Neural crest cell (in vitro differentiated cells): ENCODE data around the gene FRRS1. TPM values are rescaled to one million over a fixed set of nuclear protein-coding genes. Genes with fewer than 3 reads are reported as not detected.

Source experiments
- DNase-seq: peaks from one replicate; pipeline ENCODE4 v3.0.0; 2021; ENCODE audit warnings: low read depth, mixed read lengths, low spot score
- H3K27ac Mint-ChIP-seq: one replicate; pipeline ENCODE4 v1.8.0; 2021; ENCODE audit warnings: mild to moderate bottlenecking, mixed read lengths; ENCODE audit not compliant: unreplicated experiment
- H3K27me3 Mint-ChIP-seq: 2 replicates; pipeline ENCODE4 v1.8.0; 2021; ENCODE audit warnings: low read depth, mild to moderate bottlenecking, mixed read lengths
- H3K36me3 Mint-ChIP-seq: 2 replicates; pipeline ENCODE4 v1.8.0; 2021; ENCODE audit warnings: low read depth, mild to moderate bottlenecking, mixed read lengths
- H3K4me1 Mint-ChIP-seq: 2 replicates; pipeline ENCODE4 v1.8.0; 2021; ENCODE audit warnings: mixed read lengths
- H3K4me3 Mint-ChIP-seq: one replicate; pipeline ENCODE4 v1.8.0; 2021; ENCODE audit warnings: mild to moderate bottlenecking, mixed read lengths
- H3K9me3 Mint-ChIP-seq: 2 replicates; pipeline ENCODE4 v1.8.0; 2021; ENCODE audit warnings: mixed read lengths
- CTCF ChIP-seq: fragments of 200-600 bp; sonication (generic); conservative IDR thresholded peaks from 2 replicates; pipeline ENCODE4 v1.5.0; 2021; ENCODE audit warnings: antibody characterized with exemption, mild to moderate bottlenecking
- total RNA-seq: library from RNA; stranded (reverse); gene quantifications from 2 replicates; pipeline ENCODE4 v1.2.1, GENCODE V29; 2021

FRRS1 gene
- total RNA-seq, 1 donor from 2014 or later = 8.2 TPM

DNA sequence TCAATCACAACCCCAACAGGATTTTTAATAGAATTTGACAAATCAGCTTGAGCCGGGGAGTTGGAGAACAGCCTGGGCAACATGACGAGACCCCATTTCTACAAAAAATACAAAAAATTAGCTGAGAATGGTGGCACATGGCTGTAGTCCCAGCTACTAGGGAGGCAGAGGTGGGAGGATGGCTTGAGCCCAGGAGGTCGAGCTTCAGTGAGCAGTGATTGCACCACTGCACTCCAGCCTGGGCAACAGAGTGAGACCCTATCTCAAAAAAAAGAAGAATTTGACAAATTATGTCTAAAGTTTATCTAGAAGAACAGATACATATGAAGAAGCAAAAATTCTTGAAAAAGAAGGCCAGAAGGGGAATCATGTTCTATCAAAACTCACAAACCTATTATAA lies 43.2 kb downstream of the FRRS1 start:
- no peak for TF ChIP-seq CTCF
- Mint-ChIP-seq H3K4me1 (peaks cover 3% of the 10 kb centered on the region), H3K9me3 (no peaks in the 10 kb centered on the region), H3K36me3 (no peaks in the 10 kb centered on the region), H3K27me3 (no peaks in the 10 kb centered on the region), H3K27ac (no peak overlapping the region), H3K4me3 (no peak overlapping the region)
- DNase-seq = no peak

DNA sequence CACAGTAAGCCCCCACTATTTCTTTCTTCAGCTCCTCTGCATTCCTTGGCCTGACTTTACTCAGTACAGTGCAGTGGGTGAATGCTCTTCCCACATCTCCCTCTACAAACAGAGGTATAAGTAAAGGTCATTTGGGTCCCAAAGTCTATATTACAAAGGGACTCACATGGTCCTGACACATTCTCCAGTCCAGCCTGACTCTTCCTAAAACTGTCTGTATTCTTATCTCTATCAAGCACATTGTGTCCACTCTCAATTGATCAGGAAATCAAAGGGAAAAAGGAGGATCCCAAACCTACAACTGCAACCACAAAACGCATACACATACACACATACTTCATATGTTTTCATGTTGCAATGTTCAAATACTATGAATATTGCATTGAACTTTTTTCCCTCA lies 49.4 kb downstream of the FRRS1 start:
- no peak for DNase-seq
- Mint-ChIP-seq H3K4me1 (no peaks in the 10 kb centered on the region), H3K27ac (no peak overlapping the region), H3K9me3 (no peaks in the 10 kb centered on the region), H3K27me3 (no peaks in the 10 kb centered on the region), H3K36me3 (peaks cover 8% of the 10 kb centered on the region), H3K4me3 (no peak overlapping the region)
- no peak for TF ChIP-seq CTCF

- no peak overlapping the region for H3K27ac Mint-ChIP-seq
- DNase-seq = no peak
- no peak overlapping the region for H3K4me3 Mint-ChIP-seq
- H3K4me1 Mint-ChIP-seq = no peaks in the 10 kb centered on the region
- peaks cover 12% of the 10 kb centered on the region for H3K36me3 Mint-ChIP-seq
- no peaks in the 10 kb centered on the region for H3K27me3 Mint-ChIP-seq
- H3K9me3 Mint-ChIP-seq = no peaks in the 10 kb centered on the region
- TF ChIP-seq CTCF = no peak
Observed at GRCh38 chr1:99713006-99713405, 53.4 kb downstream of the FRRS1 start.

DNA sequence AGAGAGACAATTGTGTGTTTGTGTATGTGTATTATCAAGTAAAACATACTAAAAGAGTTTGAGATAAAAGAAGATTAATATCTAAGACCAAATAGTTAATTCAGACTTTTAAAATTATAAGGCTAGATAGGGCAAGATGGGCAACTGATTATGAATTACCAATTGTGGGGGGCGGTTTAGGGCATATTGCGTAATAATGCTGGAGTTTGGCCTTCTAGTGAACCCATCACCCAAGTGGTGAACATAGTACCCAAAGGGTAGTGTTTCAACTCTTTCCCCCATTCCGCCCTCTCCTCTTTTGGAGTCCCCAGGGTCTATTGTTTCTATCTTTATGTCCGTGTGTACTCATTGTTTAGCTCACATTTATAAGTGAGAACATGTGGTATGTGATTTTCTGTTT lies 55.4 kb downstream of the FRRS1 start:
- no peak for DNase-seq
- Mint-ChIP-seq H3K36me3 (peaks cover 9% of the 10 kb centered on the region), H3K27ac (no peak overlapping the region), H3K4me3 (no peak overlapping the region), H3K4me1 (no peaks in the 10 kb centered on the region), H3K27me3 (no peaks in the 10 kb centered on the region), H3K9me3 (no peaks in the 10 kb centered on the region)
- TF ChIP-seq CTCF = no peak

- H3K27me3 Mint-ChIP-seq = no peaks in the 10 kb centered on the region
- peaks cover 4% of the 10 kb centered on the region for H3K36me3 Mint-ChIP-seq
- H3K4me1 Mint-ChIP-seq = peaks cover 4% of the 10 kb centered on the region
- no peaks in the 10 kb centered on the region for H3K9me3 Mint-ChIP-seq
- peak; percentile 96 for TF ChIP-seq CTCF
- DNase-seq = peak; percentile 73
- no peak overlapping the region for H3K27ac Mint-ChIP-seq
- no peak overlapping the region for H3K4me3 Mint-ChIP-seq
Observed at GRCh38 chr1:99707535-99708142, 58.8 kb downstream of the FRRS1 start.
